K562 (cell line): ENCODE measurements around the gene FBXO36. TPM values are rescaled to one million over a fixed set of nuclear protein-coding genes. Genes with fewer than 3 reads are reported as not detected.
A peak's percentile ranks its signal among the peaks of the same experiment; 100 is the strongest.

Source experiments
- ATAC-seq: fragments of 200-7000 bp; cut with Tn5 transposase; 3 replicates; pipeline ENCODE4 v1.9.1; 2020; ENCODE audit warnings: moderate library complexity
- BruUV-seq: library from RNA; stranded (reverse); fragments of 400-500 nt; replicated peaks from 2 replicates; lab custom pipeline; 2021; lab: Mats Ljungman, UMichigan
- CTCF ChIA-PET: fragments of 300-600 bp; formaldehyde crosslinking; extraction: SDS; loops from one replicate; lab custom pipeline; 2021; ENCODE audit warnings: low intra/inter-chr PET ratio; lab: Yijun Ruan, JAX
- POLR2A ChIA-PET: fragments of 300-600, 350-650 bp; sonication (Branson Sonifier 250); formaldehyde crosslinking; extraction: SDS; loops from one replicate; lab custom pipeline; 2021; ENCODE audit warnings: antibody characterized with exemption, inconsistent platforms; lab: Yijun Ruan, JAX
- DNase-seq, 4 experiments: peaks; one replicate each; pipeline versions ENCODE4 v3.0.0 to v3.0.0-alpha.2; 2011 to 2018; ENCODE audit warnings: low spot score in 3 of 4, mixed read lengths in 3 of 4; ENCODE audit errors: extremely low read depth in 1 of 4
- FAIRE-seq: peaks from 2 replicates; lab custom pipeline; 2011; peaks lifted over from hg19 to GRCh38; lab: Jason Lieb, UNC
- H2AFZ ChIP-seq: 2 replicates; pipeline ENCODE4 v1.6.0; 2011; ENCODE audit warnings: low read depth, low read length, control low read depth, inconsistent platforms
- H3K27ac ChIP-seq: fragments of 200-600 bp; 3 replicates; pipeline ENCODE4 v1.8.0; 2011; ENCODE audit warnings: low read depth, mild to moderate bottlenecking, control low read depth, inconsistent platforms, low read length, moderate library complexity, mixed read lengths; ENCODE audit errors: extremely low read depth
- H3K27me3 ChIP-seq, 2 experiments: fragments of 300-600 bp in 1 of 2; 2 replicates in 1 of 2; 3 replicates in 1 of 2; pipeline versions ENCODE4 v1.6.0 to v1.8.0; 2011; ENCODE audit warnings: inconsistent platforms in 2 of 2, low read length in 2 of 2, mild to moderate bottlenecking in 1 of 2, mixed read lengths in 1 of 2, moderate library complexity in 1 of 2; ENCODE audit not compliant: control insufficient read depth in 2 of 2, insufficient read depth in 2 of 2
- H3K36me3 ChIP-seq: fragments of 300-600 bp; 3 replicates; pipeline ENCODE4 v1.8.0; 2011; ENCODE audit warnings: mild to moderate bottlenecking, low read length, inconsistent platforms; ENCODE audit not compliant: control insufficient read depth, insufficient read depth
- H3K4me1 ChIP-seq, 2 experiments: fragments of 200-600 bp in 1 of 2; replicated peaks in 1 of 2; 2 replicates in 1 of 2; 3 replicates in 1 of 2; pipeline versions ENCODE4 v1.5.1 to v1.8.0; 2011; ENCODE audit warnings: inconsistent platforms in 2 of 2, low read length in 2 of 2, mild to moderate bottlenecking in 1 of 2, mixed read lengths in 1 of 2, moderate library complexity in 1 of 2; ENCODE audit not compliant: control insufficient read depth in 2 of 2, insufficient read depth in 2 of 2
- H3K4me2 ChIP-seq: 2 replicates; pipeline ENCODE4 v1.6.1; 2011; ENCODE audit warnings: low read length, control low read depth, inconsistent platforms, mixed read lengths; ENCODE audit not compliant: insufficient read depth
- H3K4me3 ChIP-seq: fragments of 200-600 bp; sonication (generic), shearing (Covaris generic); 2 replicates; pipeline ENCODE4 v1.5.1; 2016; ENCODE audit warnings: control low read depth, inconsistent platforms
- H3K79me2 ChIP-seq: fragments of 200-600 bp; 3 replicates; pipeline ENCODE4 v1.8.0; 2011; ENCODE audit warnings: low read length, inconsistent platforms; ENCODE audit not compliant: control insufficient read depth, insufficient read depth
- H3K9ac ChIP-seq, 2 experiments: 2 replicates each; pipeline versions ENCODE4 v1.6.0 to v1.6.1; 2011; ENCODE audit warnings: low read depth in 2 of 2, low read length in 2 of 2, control low read depth in 1 of 2, inconsistent platforms in 1 of 2, mild to moderate bottlenecking in 1 of 2, mixed read lengths in 1 of 2; ENCODE audit not compliant: insufficient read depth in 1 of 2
- H3K9me1 ChIP-seq: one replicate; pipeline ENCODE4 v1.6.0; 2011; ENCODE audit warnings: inconsistent platforms, mild to moderate bottlenecking, low read length, moderate library complexity; ENCODE audit not compliant: control insufficient read depth, insufficient read depth
- H3K9me3 ChIP-seq: replicated peaks from 2 replicates; pipeline ENCODE4 v1.5.1; 2011; ENCODE audit warnings: low read depth, low read length, inconsistent platforms; ENCODE audit not compliant: control insufficient read depth, insufficient read depth
- H4K20me1 ChIP-seq: replicated peaks from 2 replicates; pipeline ENCODE4 v1.6.1; 2011; ENCODE audit warnings: low read length, inconsistent platforms, mixed read lengths; ENCODE audit not compliant: control insufficient read depth, insufficient read depth
- BRF1 ChIP-seq: IDR thresholded peaks from 3 replicates; pipeline ENCODE4 v1.6.1; 2011; ENCODE audit warnings: borderline replicate concordance, mild to moderate bottlenecking; ENCODE audit not compliant: insufficient read length; ENCODE audit errors: extremely low read depth
- POLR2B ChIP-seq: fragments of 450-650 bp; IDR thresholded peaks from 2 replicates; pipeline ENCODE4 v1.6.1; 2018; ENCODE audit warnings: low read depth; ENCODE audit not compliant: partially characterized antibody
- RBM25 ChIP-seq: fragments of 200-400 bp; formaldehyde crosslinking; IDR thresholded peaks from 2 replicates; pipeline ENCODE4 v1.6.1; 2018; ENCODE audit warnings: low read length, low read depth, moderate library complexity; ENCODE audit not compliant: severe bottlenecking
- ZNF586 ChIP-seq: fragments of 450-650 bp; formaldehyde crosslinking; conservative IDR thresholded peaks from 2 replicates; pipeline ENCODE4 v1.4.0; 2020; ENCODE audit warnings: mild to moderate bottlenecking, moderate library complexity
- ZNF589 ChIP-seq: fragments of 200-800 bp; sonication (Bioruptor generic); IDR thresholded peaks from 2 replicates; pipeline ENCODE4 v1.6.1; 2016; ENCODE audit warnings: low read depth, missing genetic modification characterization, missing compliant biosample characterization
- WGBS: fragments of 100-300 bp; shearing (Covaris generic); methylation state at CpG from one replicate; pipeline ENCODE4 v1.1.6; 2016; ENCODE audit warnings: low coverage, mixed read lengths; ENCODE audit not compliant: insufficient coverage; ENCODE audit errors: missing lambda C conversion rate; 5-methylcytosine and 5-hydroxymethylcytosine counted together
- in situ Hi-C: fragments of 300-500 bp; cut with MboI; formaldehyde crosslinking; loops from 4 replicates; pipeline ENCODE4 v1.15.0; 2018; ENCODE audit warnings: inconsistent platforms, mixed read lengths
- intact Hi-C: fragments of 100-400 bp; cut with micrococcal nuclease; formaldehyde crosslinking; loops from 2 replicates; pipeline ENCODE4 v1.14.2; 2022
- polyA plus RNA-seq, 8 experiments: library from polyadenylated mRNA; depleted of rRNA in 4 of 8; stranded (reverse) in 5 of 8; unstranded in 3 of 8; fragments of >200 nt; fragmentation: Nextera tagmentation in 2 of 8; fragmentation: Illumina TruSeq in 1 of 8; extraction: Ambion mirVana in 2 of 8; extraction: Trizol in 1 of 8; gene quantifications; 2 replicates each; pipeline versions ENCODE4 v1.2.1 to v1.2.3, GENCODE V29; 2011 to 2014; ENCODE audit warnings: inconsistent platforms in 1 of 8, missing spikeins in 1 of 8
- total RNA-seq, 7 experiments: library from RNA; depleted of rRNA in 6 of 7; stranded (reverse); fragments of >200 nt in 6 of 7; fragmentation: Illumina TruSeq in 2 of 7; extraction: Trizol in 2 of 7; gene quantifications; 2 replicates each; pipeline versions ENCODE4 v1.2.1 to v1.2.3, GENCODE V29; 2011 to 2021; ENCODE audit warnings: low replicate concordance in 1 of 7

The FBXO36 gene
- total and polyA plus RNA-seq, 9 of the 15 experiments (the other 6 are each of a cell fraction or from before 2014, with no cell fraction given), result 0.40 to 0.91 (median 0.58) TPM

GRCh38 chr2:230046491-230046890 is 124.2 kb downstream of the FBXO36 start:
- Histone ChIP-seq H3K4me3 (no peak overlapping the region), H3K9ac (no peak overlapping the region), H3K4me1 (peaks cover 0 to 3% of the 10 kb centered on the region in 2 experiments; a peak in 1 of 5 replicates), H3K27ac (no peak overlapping the region), H3K79me2 (no peaks in the 10 kb centered on the region), H3K27me3 (peaks cover 0 to 19% of the 10 kb centered on the region in 2 experiments; a peak in 4 of 5 replicates), H3K4me2 (no peak overlapping the region), H4K20me1 (no peaks in the 10 kb centered on the region), H3K9me1 (no peaks in the 10 kb centered on the region), H3K9me3 (no peaks in the 10 kb centered on the region), H3K36me3 (no peaks in the 10 kb centered on the region), H2AFZ (no peak overlapping the region)
- ChIA-PET POLR2A (no interaction called here), CTCF (no interaction called here)
- no peak for TF ChIP-seq POLR2B
- TF ChIP-seq ZNF589, result no peak
- TF ChIP-seq BRF1, result no peak
- intact Hi-C loops, result no loop called here
- DNase-seq (no peak), ATAC-seq (no peak), FAIRE-seq (no peak)
- no TSS peak for BruUV-seq
- in situ Hi-C loops, result loop anchor here (5.0 kb wide), 1 partner anchor 39 kb away; no protein-coding TSS in a partner anchor
- WGBS, result 32% methylated on average over 13 of the region's 16 CpGs

GRCh38 chr2:230048010-230048671 is 125.8 kb downstream of the FBXO36 start:
- Histone ChIP-seq H4K20me1 (no peaks in the 10 kb centered on the region), H3K9me1 (no peaks in the 10 kb centered on the region), H3K9me3 (no peaks in the 10 kb centered on the region), H3K9ac (no peak overlapping the region), H3K4me3 (no peak overlapping the region), H3K36me3 (no peaks in the 10 kb centered on the region), H3K4me2 (no peak overlapping the region), H3K4me1 (peaks cover 0 to 3% of the 10 kb centered on the region in 2 experiments; a peak in 1 of 5 replicates), H3K79me2 (no peaks in the 10 kb centered on the region), H2AFZ (no peak overlapping the region), H3K27me3 (peaks cover 0 to 19% of the 10 kb centered on the region in 2 experiments; a peak in 3 of 5 replicates), H3K27ac (no peak overlapping the region)
- ATAC-seq (no peak), DNase-seq (no peak), FAIRE-seq (no peak)
- WGBS, result 2% methylated on average over 4 of the region's 4 CpGs
- intact Hi-C loops (no loop called here), in situ Hi-C loops (loop anchor here (5.0 kb wide), 1 partner anchor 41 kb away; no protein-coding TSS in a partner anchor)
- CTCF ChIA-PET, result no interaction called here
- peak; percentile 54 for TF ChIP-seq RBM25
- TF ChIP-seq ZNF586, result no peak
- POLR2A ChIA-PET, result no interaction called here
- BruUV-seq, result no TSS peak
